ENCODE data around the gene PTPRJ. TPM values are rescaled to one million over a fixed set of nuclear protein-coding genes. Genes with fewer than 3 reads are reported as not detected.

The PTPRJ gene
- total RNA-seq, 1 donor from 2014 or later = 18.9 TPM

- peaks cover 12% of the 10 kb centered on the region for H3K36me3 Mint-ChIP-seq (ENCODE audit: insufficient read depth)
- no peaks in the 10 kb centered on the region for H3K9me3 Mint-ChIP-seq (ENCODE audit: low read depth)
- no peaks in the 10 kb centered on the region for H3K4me1 Mint-ChIP-seq (ENCODE audit: low read depth)
- peak overlapping the region; percentile 27 for H3K27ac Mint-ChIP-seq
- no peaks in the 10 kb centered on the region for H3K27me3 Mint-ChIP-seq
- TF ChIP-seq CTCF (IDR thresholded peaks at IDR 0.05; ENCODE audit: unreplicated experiment) = no peak
- no peak for DNase-seq (ENCODE audit: low spot score, unreplicated experiment)
- H3K4me3 Mint-ChIP-seq (ENCODE audit: low read depth) = no peak overlapping the region
These were observed 182.5 kb downstream of the PTPRJ start for GRCh38 chr11:48162885-48163268.

- H3K27ac Mint-ChIP-seq = peak overlapping the region; percentile 68
- H3K27me3 Mint-ChIP-seq = no peaks in the 10 kb centered on the region
- H3K36me3 Mint-ChIP-seq (ENCODE audit: insufficient read depth) = peaks cover 15% of the 10 kb centered on the region
- H3K4me1 Mint-ChIP-seq (ENCODE audit: low read depth) = no peaks in the 10 kb centered on the region
- DNase-seq (ENCODE audit: low spot score, unreplicated experiment) = no peak
- H3K9me3 Mint-ChIP-seq (ENCODE audit: low read depth) = no peaks in the 10 kb centered on the region
- H3K4me3 Mint-ChIP-seq (ENCODE audit: low read depth) = no peak overlapping the region
- TF ChIP-seq CTCF (IDR thresholded peaks at IDR 0.05; ENCODE audit: unreplicated experiment) = no peak
These were observed 183.2 kb downstream of the PTPRJ start for GRCh38 chr11:48163360-48164100.

GRCh38 chr11:48164836-48165235 is 184.5 kb downstream of the PTPRJ start:
- H3K4me1 Mint-ChIP-seq (ENCODE audit: low read depth) = no peaks in the 10 kb centered on the region
- no peak overlapping the region for H3K4me3 Mint-ChIP-seq (ENCODE audit: low read depth)
- H3K27me3 Mint-ChIP-seq = no peaks in the 10 kb centered on the region
- no peak for DNase-seq (ENCODE audit: low spot score, unreplicated experiment)
- no peak for TF ChIP-seq CTCF (IDR thresholded peaks at IDR 0.05; ENCODE audit: unreplicated experiment)
- H3K27ac Mint-ChIP-seq = no peak overlapping the region
- peaks cover 15% of the 10 kb centered on the region for H3K36me3 Mint-ChIP-seq (ENCODE audit: insufficient read depth)
- no peaks in the 10 kb centered on the region for H3K9me3 Mint-ChIP-seq (ENCODE audit: low read depth)

- Mint-ChIP-seq H3K4me3 (ENCODE audit: low read depth) (no peak overlapping the region), H3K36me3 (ENCODE audit: insufficient read depth) (peaks cover 15% of the 10 kb centered on the region), H3K9me3 (ENCODE audit: low read depth) (no peaks in the 10 kb centered on the region), H3K27ac (no peak overlapping the region), H3K27me3 (no peaks in the 10 kb centered on the region), H3K4me1 (ENCODE audit: low read depth) (no peaks in the 10 kb centered on the region)
- DNase-seq (ENCODE audit: low spot score, unreplicated experiment) = no peak
- no peak for TF ChIP-seq CTCF (IDR thresholded peaks at IDR 0.05; ENCODE audit: unreplicated experiment)
These were observed 185.1 kb downstream of the PTPRJ start for GRCh38 chr11:48165426-48165825.

GRCh38 chr11:48167380-48167779 is 187.0 kb downstream of the PTPRJ start:
- Mint-ChIP-seq H3K36me3 (ENCODE audit: insufficient read depth) (peaks cover 15% of the 10 kb centered on the region), H3K27me3 (no peaks in the 10 kb centered on the region), H3K4me3 (ENCODE audit: low read depth) (no peak overlapping the region), H3K9me3 (ENCODE audit: low read depth) (no peaks in the 10 kb centered on the region), H3K27ac (no peak overlapping the region), H3K4me1 (ENCODE audit: low read depth) (no peaks in the 10 kb centered on the region)
- TF ChIP-seq CTCF (IDR thresholded peaks at IDR 0.05; ENCODE audit: unreplicated experiment) = no peak
- no peak for DNase-seq (ENCODE audit: low spot score, unreplicated experiment)
